NB4 (cell line): ENCODE results near the gene GPC1.

Experiments used
- DNase-seq: peaks from one replicate; pipeline ENCODE4 v3.0.0; 2010; ENCODE audit warnings: low read depth
- H3K4me3 ChIP-seq: one replicate; pipeline ENCODE4 v1.5.1; 2011; ENCODE audit warnings: mild to moderate bottlenecking, low read depth, low read length, moderate library complexity
- MYC ChIP-seq: IDR thresholded peaks from 2 replicates; pipeline ENCODE4 v1.6.1; 2011; ENCODE audit warnings: low read depth, low read length
- POLR2A ChIP-seq: IDR thresholded peaks from 2 replicates; pipeline ENCODE4 v1.6.1; 2011; ENCODE audit warnings: mild to moderate bottlenecking; ENCODE audit not compliant: insufficient read length; ENCODE audit errors: extremely low read depth
- TF ChIP-seq, protein P1 (sequence below): IDR thresholded peaks from one replicate; pipeline ENCODE4 v1.5.1; 2012; ENCODE audit warnings: low read depth, low read length
- TF ChIP-seq, protein P2 (sequence below): IDR thresholded peaks from 2 replicates; pipeline ENCODE4 v1.6.1; 2011; ENCODE audit warnings: low read depth, low read length

GPC1 gene

GRCh38 chr2:240503375-240503774 is 67.9 kb downstream of the GPC1 start:
- DNase-seq, result no peak
- H3K4me3 ChIP-seq, result no peak overlapping the region
- TF ChIP-seq, protein P1, sequence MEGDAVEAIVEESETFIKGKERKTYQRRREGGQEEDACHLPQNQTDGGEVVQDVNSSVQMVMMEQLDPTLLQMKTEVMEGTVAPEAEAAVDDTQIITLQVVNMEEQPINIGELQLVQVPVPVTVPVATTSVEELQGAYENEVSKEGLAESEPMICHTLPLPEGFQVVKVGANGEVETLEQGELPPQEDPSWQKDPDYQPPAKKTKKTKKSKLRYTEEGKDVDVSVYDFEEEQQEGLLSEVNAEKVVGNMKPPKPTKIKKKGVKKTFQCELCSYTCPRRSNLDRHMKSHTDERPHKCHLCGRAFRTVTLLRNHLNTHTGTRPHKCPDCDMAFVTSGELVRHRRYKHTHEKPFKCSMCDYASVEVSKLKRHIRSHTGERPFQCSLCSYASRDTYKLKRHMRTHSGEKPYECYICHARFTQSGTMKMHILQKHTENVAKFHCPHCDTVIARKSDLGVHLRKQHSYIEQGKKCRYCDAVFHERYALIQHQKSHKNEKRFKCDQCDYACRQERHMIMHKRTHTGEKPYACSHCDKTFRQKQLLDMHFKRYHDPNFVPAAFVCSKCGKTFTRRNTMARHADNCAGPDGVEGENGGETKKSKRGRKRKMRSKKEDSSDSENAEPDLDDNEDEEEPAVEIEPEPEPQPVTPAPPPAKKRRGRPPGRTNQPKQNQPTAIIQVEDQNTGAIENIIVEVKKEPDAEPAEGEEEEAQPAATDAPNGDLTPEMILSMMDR, result no peak
- TF ChIP-seq, protein P2, sequence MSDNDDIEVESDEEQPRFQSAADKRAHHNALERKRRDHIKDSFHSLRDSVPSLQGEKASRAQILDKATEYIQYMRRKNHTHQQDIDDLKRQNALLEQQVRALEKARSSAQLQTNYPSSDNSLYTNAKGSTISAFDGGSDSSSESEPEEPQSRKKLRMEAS, result no peak
- TF ChIP-seq MYC, result no peak

- TF ChIP-seq, protein P1, result no peak
- TF ChIP-seq, protein P2, result no peak
- TF ChIP-seq MYC, result no peak
- no peak for TF ChIP-seq POLR2A
- H3K4me3 ChIP-seq, result no peak overlapping the region
- DNase-seq, result no peak
Observed at GRCh38 chr2:240503848-240504247, 68.4 kb downstream of the GPC1 start.

DNA sequence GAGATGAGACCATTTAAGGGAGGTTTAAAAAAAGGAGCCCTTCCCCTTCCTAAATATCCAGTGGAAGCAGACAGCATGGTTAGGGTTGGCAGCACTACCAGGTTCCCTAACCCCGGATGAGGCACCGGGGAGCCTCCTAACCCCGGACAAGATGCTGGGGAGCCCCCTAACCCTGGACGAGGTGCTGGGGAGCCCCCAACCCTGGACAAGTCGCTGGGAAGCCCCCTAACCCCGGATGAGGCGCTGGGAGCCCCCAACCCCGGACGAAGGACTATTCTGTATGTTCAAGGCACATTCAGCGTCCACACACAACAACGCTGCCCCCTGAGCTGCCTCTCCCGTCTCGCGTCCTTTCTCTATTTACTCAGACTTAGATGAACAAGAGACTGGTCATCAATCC is 70.4 kb downstream of the GPC1 start:
- no peak overlapping the region for H3K4me3 ChIP-seq
- no peak for DNase-seq
- TF ChIP-seq, protein P1, result no peak
- TF ChIP-seq, protein P2, result no peak
- TF ChIP-seq POLR2A (no peak), MYC (no peak)

DNA sequence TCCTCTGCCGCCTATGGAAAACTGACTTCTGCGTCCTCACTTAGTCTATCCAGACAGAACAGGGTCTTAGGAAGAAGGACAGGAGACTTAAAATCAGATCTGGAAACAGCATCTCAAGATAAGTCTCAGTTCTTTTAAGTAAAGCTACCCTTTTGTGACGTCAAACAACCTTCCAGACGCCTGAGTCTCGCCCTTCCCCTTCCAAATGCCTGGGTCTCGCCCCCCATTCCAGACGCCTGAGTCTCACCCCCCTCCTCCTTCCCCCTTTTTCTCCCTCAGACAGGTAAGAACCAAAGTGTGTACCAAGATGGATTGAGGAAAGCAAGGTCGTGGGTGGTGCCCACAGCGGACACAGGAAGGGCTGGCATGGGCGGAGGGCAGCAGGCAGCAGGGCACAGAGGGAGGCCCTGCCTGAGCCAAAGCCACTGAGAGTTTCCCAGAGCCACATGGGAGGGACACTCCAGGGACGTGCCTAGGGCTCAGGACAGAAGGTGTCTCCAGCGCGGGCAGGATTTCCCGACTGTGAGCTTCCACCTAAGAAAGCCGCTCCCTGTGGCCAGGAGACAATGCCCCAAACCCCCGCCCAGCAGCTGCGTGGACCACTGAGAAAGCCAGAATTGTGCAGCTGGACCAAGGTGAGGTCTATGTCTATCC is 71.1 kb downstream of the GPC1 start:
- TF ChIP-seq MYC (no peak), POLR2A (no peak)
- TF ChIP-seq, protein P1, result no peak
- TF ChIP-seq, protein P2, result no peak
- DNase-seq, result no peak
- no peak overlapping the region for H3K4me3 ChIP-seq

DNA sequence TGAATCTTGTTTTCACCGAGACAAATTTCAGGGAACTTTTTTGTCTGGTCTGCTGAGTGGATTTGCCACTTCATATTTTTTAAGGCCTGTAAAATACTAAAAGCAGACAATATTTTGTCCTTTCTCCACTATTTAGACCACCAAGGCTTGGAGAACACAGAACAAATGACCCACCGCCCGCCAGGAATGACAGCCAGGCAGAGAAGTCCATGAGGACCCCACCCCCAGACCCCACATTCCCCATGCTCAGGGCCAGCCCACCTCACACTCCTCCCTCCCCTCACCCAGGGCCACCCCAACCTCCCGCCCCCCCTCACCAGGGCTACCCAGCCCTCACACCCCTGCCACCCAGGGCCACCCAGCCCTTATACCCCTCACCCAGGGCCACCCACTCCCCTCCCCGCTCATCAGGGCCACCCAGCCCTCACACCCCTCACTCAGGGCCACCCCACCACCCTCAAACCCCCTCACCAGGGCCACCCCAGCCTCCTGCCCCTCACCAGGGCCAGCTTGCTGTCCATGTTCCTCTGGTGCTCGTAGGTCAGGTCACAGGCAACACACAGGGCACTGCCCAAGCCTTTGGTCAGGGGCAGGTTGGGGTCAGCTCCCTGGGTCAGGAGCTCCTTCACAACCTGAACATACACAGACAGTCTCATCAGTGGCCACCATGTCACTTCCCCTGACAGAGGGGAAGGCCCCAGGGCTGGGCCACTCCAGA is 71.8 kb downstream of the GPC1 start:
- TF ChIP-seq, protein P2, result no peak
- TF ChIP-seq, protein P1, result no peak
- no peak for TF ChIP-seq MYC
- TF ChIP-seq POLR2A, result no peak
- no peak overlapping the region for H3K4me3 ChIP-seq
- no peak for DNase-seq

- H3K4me3 ChIP-seq, result no peak overlapping the region
- TF ChIP-seq MYC (no peak), POLR2A (no peak)
- TF ChIP-seq, protein P1, result no peak
- TF ChIP-seq, protein P2, result no peak
- no peak for DNase-seq
Observed at GRCh38 chr2:240507778-240508251, 72.4 kb downstream of the GPC1 start.
